G401 (cell line): ENCODE measurements around the gene SLC17A8. TPM values are rescaled to one million over a fixed set of nuclear protein-coding genes. Genes with fewer than 3 reads are reported as not detected.
"Not testable (repeated sequence)": the region's sequence is repeated elsewhere in the genome, so short reads cannot be mapped to it uniquely, and the experiment has no call there.

Experiments
- DNase-seq: peaks from one replicate; pipeline ENCODE4 v3.0.0-alpha.2; 2015; ENCODE audit warnings: low spot score
- in situ Hi-C: cut with HindIII; loops from 2 replicates; pipeline ENCODE4 v1.10.0; 2016; ENCODE audit warnings: low sequenced_read_pairs, mixed read lengths
- total RNA-seq: library from RNA; depleted of rRNA; stranded (reverse); fragments of >200 nt; shearing (Covaris generic); gene quantifications from 2 replicates; pipeline ENCODE4 v1.2.3, GENCODE V29; 2014

SLC17A8 gene
- total RNA-seq, 1 experiment from 2014 or later: not detected

GRCh38 chr12:100403446-100403845 is 46.6 kb downstream of the SLC17A8 start:
- no peak for DNase-seq
- in situ Hi-C loops: no loop called here

DNA sequence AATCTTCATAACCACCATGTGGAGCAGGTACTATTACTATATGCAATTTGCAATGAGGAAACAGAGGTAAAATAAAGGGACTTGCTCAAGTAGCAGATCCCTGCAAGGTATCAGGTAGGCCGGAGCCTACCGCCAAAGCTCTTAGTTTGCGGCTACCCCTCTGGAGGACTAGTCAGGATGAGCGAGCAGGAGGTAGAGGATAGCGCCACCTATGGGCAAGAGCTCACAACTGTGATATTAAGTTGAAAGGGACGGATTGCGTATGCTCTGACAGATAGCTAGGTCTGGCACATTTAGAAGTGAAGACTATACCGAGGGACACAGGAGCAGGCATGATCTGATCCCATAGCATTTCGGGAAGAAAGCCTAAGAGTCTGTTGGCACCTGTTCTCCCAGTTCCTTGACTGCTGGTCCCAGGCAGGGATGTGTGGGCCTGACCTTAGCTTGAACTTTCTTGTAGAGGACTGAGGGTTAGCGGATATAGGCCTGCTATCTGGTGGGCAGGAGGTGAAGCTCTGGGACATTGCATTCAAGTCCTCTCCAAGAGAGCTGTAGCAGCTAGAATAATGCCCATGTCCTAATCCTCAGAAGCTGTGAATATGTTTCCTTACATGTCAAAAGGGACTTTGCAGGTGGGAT is 48.0 kb downstream of the SLC17A8 start:
- in situ Hi-C loops: no loop called here

GRCh38 chr12:100413001-100413400 is 56.1 kb downstream of the SLC17A8 start:
- in situ Hi-C loops: no loop called here
- no peak for DNase-seq

More for the DNA sequence above, 48.0 kb downstream of the SLC17A8 start:
- peak; percentile 25 for DNase-seq

DNA sequence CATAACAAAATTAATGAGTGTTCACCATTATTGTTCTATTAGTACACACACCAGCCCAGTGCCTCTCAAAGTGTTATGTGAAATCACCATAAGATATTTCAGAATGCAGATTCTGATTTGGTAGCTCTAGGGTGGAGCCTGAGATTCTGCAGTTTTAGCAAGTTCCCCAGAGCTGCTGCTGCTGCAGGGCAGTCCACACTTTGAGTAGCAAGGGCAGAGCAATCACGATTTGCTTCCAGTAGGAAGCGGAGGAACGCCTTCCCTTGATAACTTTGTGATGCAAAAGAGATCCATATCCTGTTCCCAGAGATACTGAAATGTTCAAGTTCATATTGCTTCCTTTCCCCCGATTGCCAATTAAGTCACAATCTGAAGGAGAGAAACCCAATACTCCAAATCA is 57.9 kb downstream of the SLC17A8 start:
- no peak for DNase-seq
- in situ Hi-C loops: no loop called here

- no peak for DNase-seq
Measured at GRCh38 chr12:100422646-100423045, 65.8 kb downstream of the SLC17A8 start.

DNA sequence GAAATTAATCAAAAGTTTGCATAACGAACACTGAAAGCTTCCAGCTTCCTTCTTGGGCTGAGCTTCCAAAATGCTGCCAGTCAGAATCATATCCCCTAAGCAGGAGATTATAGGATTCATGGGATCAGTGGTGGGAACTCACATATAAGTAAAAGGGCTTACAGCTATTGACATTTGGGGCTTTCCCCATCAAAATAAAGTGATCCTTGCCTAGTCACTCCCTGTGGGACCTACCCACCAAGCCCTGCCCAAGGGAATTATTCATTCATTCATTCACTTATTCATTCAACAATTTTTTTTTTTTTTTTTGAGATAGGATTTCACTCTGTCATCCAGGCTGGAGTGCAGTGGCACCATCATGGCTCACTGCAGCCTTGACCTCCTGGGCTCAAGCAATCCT is 69.3 kb downstream of the SLC17A8 start:
- no peak for DNase-seq
- in situ Hi-C loops: no loop called here

More at GRCh38 chr12:100422646-100423045, 65.8 kb downstream of the SLC17A8 start:
- in situ Hi-C loops: no loop called here

GRCh38 chr12:100427078-100427477 is 70.2 kb downstream of the SLC17A8 start:
- DNase-seq: no peak
- in situ Hi-C loops: no loop called here

DNA sequence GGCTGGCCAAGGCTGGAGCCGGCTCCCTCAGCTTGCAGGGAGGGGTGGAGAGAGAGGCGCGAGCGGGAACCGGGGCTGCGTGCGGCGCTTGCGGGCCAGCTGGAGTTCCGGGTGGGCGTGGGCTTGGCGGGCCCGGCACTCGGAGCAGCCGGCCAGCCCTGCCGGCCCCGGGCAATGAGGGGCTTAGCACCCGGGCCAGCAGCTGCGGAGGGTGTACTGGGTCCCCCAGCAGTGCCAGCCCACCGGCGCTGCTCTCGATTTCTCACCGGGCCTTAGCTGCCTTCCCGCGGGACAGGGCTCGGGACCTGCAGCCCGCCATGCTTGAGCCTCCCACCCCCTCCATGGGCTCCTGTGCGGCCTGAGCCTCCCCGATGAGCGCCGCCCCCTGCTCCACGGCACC is 73.4 kb downstream of the SLC17A8 start:
- not testable (repeated sequence) for DNase-seq

GRCh38 chr12:100433701-100434100 is 76.8 kb downstream of the SLC17A8 start:
- no peak for DNase-seq
- in situ Hi-C loops: no loop called here

More for the DNA sequence above, 73.4 kb downstream of the SLC17A8 start:
- in situ Hi-C loops: not testable (repeated sequence)

GRCh38 chr12:100434177-100434576 is 77.3 kb downstream of the SLC17A8 start:
- in situ Hi-C loops: no loop called here
- no peak for DNase-seq

- in situ Hi-C loops: no loop called here
Measured at GRCh38 chr12:100435957-100436356, 79.1 kb downstream of the SLC17A8 start.

DNA sequence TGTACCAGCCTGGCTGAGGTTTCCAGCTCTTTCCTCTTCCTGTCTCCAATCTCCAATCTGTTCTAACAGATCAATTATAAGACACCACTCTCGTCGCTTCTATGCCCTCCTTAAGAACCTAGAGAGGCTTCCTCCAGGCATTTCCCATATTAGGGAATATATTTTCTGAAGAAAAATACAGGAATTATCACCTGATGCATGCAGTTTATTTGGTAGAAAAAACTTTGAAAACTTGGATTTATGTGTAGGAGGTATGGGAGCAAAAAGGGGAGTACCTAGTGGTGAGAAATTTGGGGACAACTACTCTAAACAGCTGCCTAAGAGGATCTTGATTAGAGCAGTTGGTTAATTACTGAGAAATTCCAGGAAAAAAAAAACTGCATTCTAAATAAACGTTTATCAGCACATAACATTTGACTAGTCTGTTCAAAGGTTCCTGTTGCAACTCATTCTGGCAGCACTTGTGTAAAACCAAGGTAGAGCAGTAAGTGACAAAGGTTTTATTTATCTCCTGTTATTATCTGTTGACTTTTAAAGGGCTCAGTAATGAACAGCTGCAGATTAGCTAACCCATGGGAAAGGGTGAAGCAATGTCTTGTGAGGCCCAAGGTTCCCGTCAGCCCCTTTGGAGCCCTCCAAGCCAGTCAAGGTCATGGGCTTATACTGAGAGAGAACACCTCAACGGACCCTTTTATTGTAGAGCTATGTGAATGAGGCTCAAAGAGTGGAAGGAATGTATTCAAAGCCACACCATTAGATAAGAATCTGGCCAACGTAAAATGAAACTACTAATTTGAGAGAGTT is 80.4 kb downstream of the SLC17A8 start:
- in situ Hi-C loops: no loop called here
- no peak for DNase-seq

More at GRCh38 chr12:100435957-100436356, 79.1 kb downstream of the SLC17A8 start:
- no peak for DNase-seq

DNA sequence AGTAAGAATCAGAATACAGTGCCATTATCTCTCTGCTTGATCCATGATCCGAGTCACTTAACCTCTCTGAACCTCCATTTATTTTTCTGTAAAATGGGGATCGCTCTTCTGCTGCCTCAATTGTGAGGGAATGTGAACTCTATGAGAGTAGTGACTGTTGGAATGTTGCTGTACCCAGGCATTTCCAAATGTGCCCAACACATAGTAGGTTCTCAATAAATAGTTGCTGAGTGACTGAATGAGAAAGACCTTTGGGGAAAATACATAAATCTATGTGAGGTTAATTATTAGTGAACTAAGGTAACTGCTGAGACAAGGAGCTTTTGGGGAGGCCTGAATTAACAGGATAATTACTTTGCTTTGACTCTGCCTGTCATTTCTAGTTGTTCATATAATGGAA is 82.9 kb downstream of the SLC17A8 start:
- in situ Hi-C loops: no loop called here
- no peak for DNase-seq

- no peak for DNase-seq
- in situ Hi-C loops: no loop called here
Measured at GRCh38 chr12:100442403-100442802, 85.5 kb downstream of the SLC17A8 start.

- in situ Hi-C loops: no loop called here
Measured at GRCh38 chr12:100443434-100443833, 86.6 kb downstream of the SLC17A8 start.

DNA sequence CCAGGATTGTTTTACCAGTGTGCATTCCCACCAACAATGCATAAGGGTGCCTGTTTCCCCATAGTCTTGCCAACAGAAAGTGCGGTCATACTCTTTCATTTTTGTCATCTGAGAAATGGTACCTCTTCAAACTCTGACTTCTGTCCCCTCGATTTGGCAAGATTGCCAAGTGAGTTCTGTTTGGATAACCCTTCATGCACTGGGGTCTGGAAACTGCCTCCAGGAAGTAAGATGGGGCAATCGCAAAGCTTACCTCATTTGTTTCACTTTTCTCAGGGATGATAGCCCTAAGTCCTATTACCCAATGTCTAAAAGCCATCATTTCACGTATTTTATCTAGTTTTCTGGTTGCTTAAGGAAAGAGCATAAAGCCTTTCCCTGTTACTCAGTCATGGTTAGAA is 88.2 kb downstream of the SLC17A8 start:
- no peak for DNase-seq
- in situ Hi-C loops: no loop called here

More at GRCh38 chr12:100443434-100443833, 86.6 kb downstream of the SLC17A8 start:
- no peak for DNase-seq

GRCh38 chr12:100447381-100447780 is 90.5 kb downstream of the SLC17A8 start:
- DNase-seq: no peak
- in situ Hi-C loops: no loop called here

DNA sequence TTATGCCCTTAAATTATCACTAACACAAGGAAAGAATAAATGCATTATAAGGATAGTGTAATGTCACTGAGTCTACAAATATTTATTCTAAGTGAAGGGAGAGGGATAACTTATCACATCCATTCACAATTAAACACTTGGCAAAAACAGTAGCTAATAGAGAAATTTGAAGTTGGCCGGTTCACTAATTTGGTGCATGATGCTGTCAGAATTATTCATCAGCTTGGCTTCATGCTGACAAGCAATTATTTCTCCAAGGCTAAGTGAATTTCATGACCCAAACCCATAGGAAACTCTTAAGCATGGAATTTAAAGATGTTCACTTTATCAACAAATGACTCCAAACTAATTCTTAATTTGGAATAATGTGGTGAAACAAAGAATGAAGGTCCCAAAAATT is 91.8 kb downstream of the SLC17A8 start:
- no peak for DNase-seq
- in situ Hi-C loops: no loop called here

DNA sequence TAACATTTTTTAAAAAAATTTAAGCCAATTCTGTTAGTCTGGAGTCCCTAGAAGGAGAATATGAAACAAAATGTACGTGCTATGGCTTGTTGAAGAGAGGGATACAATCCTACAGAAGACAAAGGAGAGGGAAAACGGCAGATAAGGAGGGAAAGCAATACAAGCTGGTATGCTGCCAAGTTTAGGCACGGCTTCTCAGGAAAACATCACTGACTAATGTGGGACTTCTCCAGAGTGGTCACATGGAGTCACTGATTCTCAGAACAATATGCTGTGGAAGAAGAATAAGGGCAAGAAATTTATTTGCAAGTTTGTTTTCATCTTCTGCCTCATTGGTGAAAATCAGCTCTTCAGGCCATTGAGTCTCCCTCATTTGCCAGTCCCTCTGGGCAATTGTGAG is 93.9 kb downstream of the SLC17A8 start:
- in situ Hi-C loops: no loop called here
- no peak for DNase-seq

- no peak for DNase-seq
- in situ Hi-C loops: no loop called here
Measured at GRCh38 chr12:100453951-100454350, 97.1 kb downstream of the SLC17A8 start.

DNA sequence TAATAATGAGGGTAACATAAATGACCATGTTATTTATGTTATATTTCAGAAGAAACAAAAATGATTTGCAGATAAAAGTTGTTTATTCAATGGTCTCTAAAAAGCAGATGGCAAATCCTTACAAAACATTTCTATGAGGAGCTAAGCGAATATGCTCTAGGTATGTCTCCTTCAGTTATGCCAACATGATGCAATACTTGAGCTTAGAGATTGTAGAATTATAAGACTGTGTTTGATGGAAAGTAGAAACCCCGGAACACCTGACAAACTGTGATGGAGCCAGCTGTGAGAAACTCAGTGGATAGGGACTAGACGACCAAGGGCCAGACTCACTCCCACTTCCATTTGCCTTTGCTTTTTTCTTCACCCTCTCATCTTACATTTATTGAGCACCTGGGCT is 99.0 kb downstream of the SLC17A8 start:
- in situ Hi-C loops: no loop called here
- DNase-seq: no peak
